ENCODE results near the gene MAGEB5.
"Not testable (repeated sequence)": the region's sequence is repeated elsewhere in the genome, so short reads cannot be mapped to it uniquely, and the experiment has no call there.

Gene MAGEB5, protein sequence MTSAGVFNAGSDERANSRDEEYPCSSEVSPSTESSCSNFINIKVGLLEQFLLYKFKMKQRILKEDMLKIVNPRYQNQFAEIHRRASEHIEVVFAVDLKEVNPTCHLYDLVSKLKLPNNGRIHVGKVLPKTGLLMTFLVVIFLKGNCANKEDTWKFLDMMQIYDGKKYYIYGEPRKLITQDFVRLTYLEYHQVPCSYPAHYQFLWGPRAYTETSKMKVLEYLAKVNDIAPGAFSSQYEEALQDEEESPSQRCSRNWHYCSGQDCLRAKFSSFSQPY

DNA sequence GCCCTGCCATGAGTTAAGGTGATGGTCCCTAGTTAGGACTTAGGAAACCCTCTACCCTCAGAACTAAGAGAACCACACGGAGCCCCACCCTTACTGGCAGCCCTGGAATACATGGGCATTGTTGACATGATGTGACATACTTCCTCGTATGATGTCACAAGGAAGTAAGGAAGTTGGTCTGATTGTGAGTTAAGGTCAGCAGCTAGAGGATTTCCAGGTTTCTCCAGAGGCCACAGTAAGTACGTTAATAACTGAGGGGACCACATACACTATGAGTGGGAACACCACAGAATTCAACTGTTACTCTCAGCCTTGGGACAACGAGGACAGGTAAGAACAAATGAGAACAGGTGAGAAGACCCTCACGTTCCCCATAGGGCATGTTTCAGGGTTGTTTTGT, at the start of gene MAGEB5:
TSS of gene MAGEB5 (plus strand) at position 301 of the 400 bp plus-strand sequence. CDS start 1,133 bp downstream, outside the sequence.
- DNase-seq (ENCODE audit: low spot score), result no peak

DNA sequence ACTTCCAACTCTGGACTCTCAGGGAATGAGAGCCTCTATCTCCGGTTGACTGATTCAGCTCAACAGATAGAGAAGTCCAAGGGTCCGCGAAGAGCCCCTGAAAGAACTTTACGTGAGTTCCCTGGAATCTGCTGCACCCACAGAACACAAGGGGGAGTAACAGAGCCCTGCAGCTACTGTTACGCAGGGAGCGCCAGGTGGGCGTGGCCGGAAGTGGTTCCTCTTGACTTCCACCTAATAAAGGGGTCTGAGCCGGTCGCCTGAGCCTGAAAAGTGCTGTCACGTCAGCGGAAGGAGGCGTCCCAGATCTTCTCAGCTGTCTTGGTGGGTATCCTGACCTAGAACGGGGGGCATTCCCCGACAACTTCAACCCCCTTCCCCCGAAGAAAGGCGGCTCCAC, 23.8 kb upstream of the MAGEB5 start, which contains the start of gene MAGEB6:
TSS of gene MAGEB6 (plus strand) at position 237 of the 400 bp plus-strand sequence. CDS start 1,407 bp downstream, outside the sequence.
- DNase-seq (ENCODE audit: low spot score), result no peak

DNA sequence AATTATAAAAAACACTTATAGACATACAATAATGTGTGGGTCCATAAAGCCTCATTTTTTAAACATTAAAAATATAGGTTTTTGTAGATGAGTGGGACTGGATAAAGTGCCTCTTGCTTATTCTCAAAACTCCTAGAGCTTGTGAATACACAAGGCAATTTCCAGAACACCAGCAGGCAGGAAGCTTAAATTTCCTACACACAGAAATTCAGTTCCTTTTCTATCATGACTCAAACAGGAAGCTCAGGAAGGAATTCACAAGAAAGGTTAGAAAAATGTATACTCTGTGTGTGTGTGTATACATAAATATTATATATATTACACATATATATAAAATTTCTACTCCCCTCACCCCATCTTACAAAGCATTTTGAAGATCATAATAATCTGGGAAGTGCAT, 12.4 kb upstream of the MAGEB5 start:
- no peak for DNase-seq (ENCODE audit: low spot score)

DNA sequence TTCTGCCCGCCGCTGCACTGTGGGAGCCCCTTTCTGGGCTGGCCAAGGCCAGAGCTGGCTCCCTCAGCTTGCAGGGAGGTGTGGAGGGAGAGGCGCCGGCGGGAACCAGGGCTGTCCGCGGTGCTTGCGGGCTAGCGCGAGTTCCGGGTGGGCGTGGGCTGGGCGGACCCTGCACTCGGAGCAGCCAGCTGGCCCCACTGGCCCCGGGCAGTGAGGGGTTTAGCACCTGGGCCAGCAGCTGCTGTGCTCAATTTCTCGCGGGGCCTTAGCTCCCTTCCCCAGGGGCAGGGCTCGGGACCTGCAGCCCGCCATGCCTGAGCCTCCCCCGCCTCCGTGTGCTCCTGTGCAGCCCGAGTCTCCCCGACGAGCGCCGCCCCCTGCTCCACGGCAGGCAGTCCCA, 11.3 kb upstream of the MAGEB5 start:
- not testable (repeated sequence) for DNase-seq (ENCODE audit: low spot score)

DNA sequence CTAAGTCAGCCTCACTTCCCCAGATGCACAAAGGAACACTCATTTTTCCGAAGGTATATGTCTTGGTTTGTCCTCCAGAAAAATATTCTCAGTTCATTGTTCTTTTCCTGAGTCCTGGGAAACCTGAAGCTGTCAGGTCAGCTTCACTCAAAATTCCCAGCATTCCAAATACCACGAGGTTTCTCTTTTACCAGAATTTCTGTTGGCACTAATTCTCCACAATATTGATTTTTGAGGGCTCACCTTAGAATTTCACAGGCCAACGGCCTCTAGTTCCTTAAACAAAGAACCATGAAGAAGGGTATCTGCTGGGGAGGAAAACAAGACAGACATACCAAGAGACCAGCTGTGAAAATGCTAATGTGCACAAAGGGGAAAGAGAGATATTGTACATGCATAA, 8.0 kb upstream of the MAGEB5 start:
- no peak for DNase-seq (ENCODE audit: low spot score)

DNA sequence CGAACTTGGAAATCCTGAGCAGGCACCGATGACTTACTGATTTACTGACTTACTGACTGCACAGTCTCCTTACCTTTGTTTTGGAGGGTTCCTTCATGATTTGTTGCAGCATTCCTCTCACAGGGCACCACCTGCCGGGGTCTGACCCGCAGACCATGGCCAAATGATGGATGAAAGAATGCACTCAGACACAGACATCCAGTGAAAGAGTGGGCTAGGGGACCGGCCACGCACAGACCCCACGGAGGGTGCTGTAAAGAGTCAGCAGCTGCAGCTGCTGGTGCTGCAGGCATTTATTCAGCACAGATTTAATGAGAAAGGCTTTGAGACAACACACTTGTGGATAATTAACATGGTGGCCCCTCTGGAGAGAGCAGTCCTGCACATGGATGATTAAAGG, 3.4 kb downstream of the MAGEB5 start:
- no peak for DNase-seq (ENCODE audit: low spot score)

DNA sequence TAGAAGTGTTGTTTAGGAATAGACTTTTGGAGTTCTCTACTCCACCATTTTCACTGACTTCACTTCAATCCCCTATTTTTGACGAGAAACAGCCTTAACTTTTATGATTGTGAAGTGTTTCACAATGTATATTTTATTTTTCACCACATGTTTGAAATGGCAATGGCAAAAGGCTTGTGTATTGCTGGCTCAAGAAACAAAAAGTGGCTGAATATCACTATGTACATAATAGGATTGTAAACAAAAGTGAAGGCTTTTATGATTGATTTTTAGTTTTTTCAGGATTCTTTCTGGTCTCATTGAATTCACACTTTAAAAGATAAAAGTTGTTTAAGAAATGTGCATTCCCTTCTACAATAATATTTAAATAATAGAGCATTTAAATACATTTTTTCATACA, 18.2 kb downstream of the MAGEB5 start:
- DNase-seq (ENCODE audit: low spot score), result no peak

DNA sequence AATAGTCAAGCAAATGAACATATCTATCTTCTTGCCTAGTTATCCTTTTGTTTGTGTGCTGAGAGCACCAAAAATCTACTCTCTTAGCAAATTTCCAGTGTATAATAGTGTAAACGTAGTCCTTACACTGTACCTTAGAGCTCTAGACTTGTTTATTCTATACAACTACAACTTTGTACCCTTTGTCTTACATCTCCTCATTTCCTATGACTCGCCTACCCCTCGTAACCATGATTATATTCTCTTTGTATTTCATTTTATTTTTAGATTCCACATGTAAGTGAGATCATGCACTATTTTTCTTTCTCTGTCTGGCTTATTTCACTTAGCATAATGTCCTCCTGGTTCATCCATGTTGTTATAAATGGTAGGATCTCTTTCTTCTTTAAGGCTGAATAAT, 37.6 kb downstream of the MAGEB5 start:
- no peak for DNase-seq (ENCODE audit: low spot score)

DNA sequence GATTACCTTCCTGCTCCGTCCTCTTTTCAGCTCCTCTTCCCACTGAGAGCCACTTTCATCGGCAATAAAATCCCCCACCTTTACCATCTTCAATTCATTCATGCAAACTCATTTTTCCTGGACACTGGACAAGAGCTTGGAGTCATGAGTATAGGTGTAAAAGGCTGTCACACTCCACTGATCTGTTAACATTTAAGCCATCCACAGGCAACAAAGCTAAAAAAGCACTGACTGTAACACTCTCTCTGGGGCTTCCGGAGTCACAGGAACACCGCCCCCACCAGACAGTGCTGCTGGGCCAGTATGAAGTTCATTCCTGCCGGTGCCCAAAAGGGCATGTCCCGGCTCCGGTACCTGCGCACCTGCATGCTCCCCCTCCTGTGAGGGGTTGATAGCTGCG, 38.5 kb downstream of the MAGEB5 start:
- no peak for DNase-seq (ENCODE audit: low spot score)

DNA sequence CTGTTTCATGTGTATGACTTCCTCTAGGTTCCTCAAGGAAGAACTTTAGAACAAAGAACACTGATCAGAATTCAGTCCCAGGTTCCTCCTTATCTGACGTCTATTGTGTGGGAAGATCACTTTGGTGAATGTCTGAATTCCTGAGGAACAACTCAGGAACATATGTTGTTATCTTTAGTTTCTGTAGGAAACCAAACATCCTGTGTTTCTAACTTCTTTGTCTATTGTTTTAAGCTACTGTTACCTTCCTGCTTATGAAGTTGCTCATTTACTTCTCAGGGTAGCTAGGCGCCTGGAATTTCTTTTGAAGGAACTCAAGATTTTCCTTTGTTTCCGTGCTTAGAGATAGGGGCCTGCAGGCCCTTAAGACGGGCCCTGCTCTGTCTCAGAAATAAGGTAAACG, 46.2 kb downstream of the MAGEB5 start:
- no peak for DNase-seq (ENCODE audit: low spot score)
